Activated CD4-positive, alpha-beta memory T cell treated with anti-CD3 and anti-CD28 coated beads for 36 hours (primary cell): ENCODE measurements around the gene TMEM98. TPM values are rescaled to one million over a fixed set of nuclear protein-coding genes. Genes with fewer than 3 reads are reported as not detected.
A peak's percentile ranks its signal among the peaks of the same experiment; 100 is the strongest.

Experiments
- CTCF ChIA-PET: fragments of 350-600 bp; sonication (Branson Sonifier 250); formaldehyde crosslinking; loops from one replicate; lab custom pipeline; 2021; ENCODE audit warnings: antibody characterized with exemption, inconsistent platforms; lab: Charles Lee
- POLR2A ChIA-PET: fragments of 350-600 bp; sonication (Branson Sonifier 250); formaldehyde crosslinking; loops from one replicate; lab custom pipeline; 2021; ENCODE audit warnings: antibody characterized with exemption; lab: Charles Lee
- DNase-seq: peaks from one replicate; pipeline ENCODE4 v3.0.0-alpha.2; 2020
- H3K27ac Mint-ChIP-seq: one replicate; pipeline ENCODE4 v1.8.0; 2021; ENCODE audit warnings: mixed read lengths
- H3K27me3 Mint-ChIP-seq: one replicate; pipeline ENCODE4 v1.8.0; 2021; ENCODE audit warnings: mixed read lengths
- H3K36me3 Mint-ChIP-seq: one replicate; pipeline ENCODE4 v1.8.0; 2021; ENCODE audit warnings: mixed read lengths
- H3K4me1 Mint-ChIP-seq: one replicate; pipeline ENCODE4 v1.8.0; 2021; ENCODE audit warnings: low read depth, mixed read lengths
- H3K4me3 Mint-ChIP-seq: one replicate; pipeline ENCODE4 v1.8.0; 2021; ENCODE audit warnings: mild to moderate bottlenecking, mixed read lengths
- H3K9me3 Mint-ChIP-seq: one replicate; pipeline ENCODE4 v1.8.0; 2021; ENCODE audit warnings: mixed read lengths
- intact Hi-C: fragments of 100-400 bp; cut with micrococcal nuclease; formaldehyde crosslinking; loops from one replicate; pipeline ENCODE4 v1.15.1; 2023
- total RNA-seq, 2 experiments: library from RNA; stranded (reverse); gene quantifications; one replicate each; pipeline ENCODE4 v1.2.3, GENCODE V29; 2021

TMEM98 gene
- total RNA-seq, 2 experiments from 2014 or later: 1.1 to 2.2 TPM

GRCh38 chr17:32929588-32929987 is 1.6 kb downstream of the TMEM98 start:
- Mint-ChIP-seq H3K36me3 (no peaks in the 10 kb centered on the region), H3K4me3 (no peak overlapping the region), H3K4me1 (peaks cover 2% of the 10 kb centered on the region), H3K9me3 (no peaks in the 10 kb centered on the region), H3K27ac (no peak overlapping the region), H3K27me3 (peaks cover 42% of the 10 kb centered on the region)
- intact Hi-C loops: no loop called here
- no peak for DNase-seq
- POLR2A ChIA-PET: no interaction called here
- CTCF ChIA-PET: interaction anchor here (0.9 to 2.8 kb wide), 5 partner anchors 8 to 146 kb away, joined by 3 to 19 read pairs (median 5); partner anchors contain the start of gene MYO1D

- Mint-ChIP-seq H3K27me3 (peaks cover 45% of the 10 kb centered on the region), H3K9me3 (no peaks in the 10 kb centered on the region), H3K36me3 (no peaks in the 10 kb centered on the region), H3K27ac (no peak overlapping the region), H3K4me1 (peaks cover 2% of the 10 kb centered on the region), H3K4me3 (no peak overlapping the region)
- POLR2A ChIA-PET: no interaction called here
- intact Hi-C loops: no loop called here
- CTCF ChIA-PET: interaction anchor here (0.7 to 1.0 kb wide), 2 partner anchors 70 to 138 kb away, joined by 3 read pairs; no protein-coding TSS in a partner anchor
- DNase-seq: no peak
These were observed 2.6 kb downstream of the TMEM98 start for GRCh38 chr17:32930512-32930911.

DNA sequence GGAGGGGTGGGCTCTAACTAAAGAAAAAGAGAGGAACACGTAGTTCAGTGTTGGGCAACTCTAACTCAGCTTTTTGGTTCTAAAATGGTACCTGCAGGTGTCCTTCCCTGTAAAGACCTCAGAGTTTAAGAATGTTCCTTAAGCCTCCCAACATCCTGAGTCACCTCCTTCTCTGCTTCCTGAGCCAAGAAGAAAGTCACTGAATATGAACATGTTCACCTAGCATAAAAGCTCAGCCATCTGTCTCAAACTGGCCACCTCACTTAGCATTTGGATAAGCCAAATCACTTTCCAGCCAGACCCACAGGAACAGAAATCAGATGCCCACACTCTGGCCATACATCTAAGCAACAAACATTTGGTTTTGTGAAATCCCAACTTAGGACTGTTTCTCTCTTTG is 3.7 kb downstream of the TMEM98 start:
- Mint-ChIP-seq H3K4me1 (peaks cover 2% of the 10 kb centered on the region), H3K9me3 (no peaks in the 10 kb centered on the region), H3K36me3 (no peaks in the 10 kb centered on the region), H3K4me3 (no peak overlapping the region), H3K27me3 (peaks cover 42% of the 10 kb centered on the region), H3K27ac (no peak overlapping the region)
- intact Hi-C loops: no loop called here
- no peak for DNase-seq
- POLR2A ChIA-PET: no interaction called here
- CTCF ChIA-PET: interaction anchor here (0.9 to 1.7 kb wide), 4 partner anchors 10 to 149 kb away, joined by 3 to 7 read pairs (median 4); no protein-coding TSS in a partner anchor

- intact Hi-C loops: no loop called here
- H3K27me3 Mint-ChIP-seq: peaks cover 45% of the 10 kb centered on the region
- POLR2A ChIA-PET: no interaction called here
- no peak overlapping the region for H3K4me3 Mint-ChIP-seq
- CTCF ChIA-PET: interaction anchor here (10.0 kb wide), 1 partner anchor 153 kb away, joined by 173 read pairs; no protein-coding TSS in a partner anchor
- H3K4me1 Mint-ChIP-seq: peaks cover 6% of the 10 kb centered on the region
- no peak overlapping the region for H3K27ac Mint-ChIP-seq
- H3K36me3 Mint-ChIP-seq: no peaks in the 10 kb centered on the region
- H3K9me3 Mint-ChIP-seq: no peaks in the 10 kb centered on the region
- DNase-seq: no peak
These were observed 5.9 kb downstream of the TMEM98 start for GRCh38 chr17:32933881-32934280.

GRCh38 chr17:32935726-32936125 is 7.8 kb downstream of the TMEM98 start:
- CTCF ChIA-PET: interaction anchor here (0.8 to 10.0 kb wide), 25 partner anchors 8 to 277 kb away, joined by 3 to 173 read pairs (median 5); partner anchors contain the start of genes MYO1D and TMEM98
- Mint-ChIP-seq H3K4me3 (no peak overlapping the region), H3K27ac (no peak overlapping the region), H3K27me3 (peaks cover 34% of the 10 kb centered on the region), H3K4me1 (peaks cover 6% of the 10 kb centered on the region), H3K36me3 (no peaks in the 10 kb centered on the region), H3K9me3 (no peaks in the 10 kb centered on the region)
- DNase-seq: no peak
- POLR2A ChIA-PET: no interaction called here
- intact Hi-C loops: loop anchor here (2.0 kb wide), 1 partner anchor 59 kb away; the partner anchor contains the start of gene MYO1D

DNA sequence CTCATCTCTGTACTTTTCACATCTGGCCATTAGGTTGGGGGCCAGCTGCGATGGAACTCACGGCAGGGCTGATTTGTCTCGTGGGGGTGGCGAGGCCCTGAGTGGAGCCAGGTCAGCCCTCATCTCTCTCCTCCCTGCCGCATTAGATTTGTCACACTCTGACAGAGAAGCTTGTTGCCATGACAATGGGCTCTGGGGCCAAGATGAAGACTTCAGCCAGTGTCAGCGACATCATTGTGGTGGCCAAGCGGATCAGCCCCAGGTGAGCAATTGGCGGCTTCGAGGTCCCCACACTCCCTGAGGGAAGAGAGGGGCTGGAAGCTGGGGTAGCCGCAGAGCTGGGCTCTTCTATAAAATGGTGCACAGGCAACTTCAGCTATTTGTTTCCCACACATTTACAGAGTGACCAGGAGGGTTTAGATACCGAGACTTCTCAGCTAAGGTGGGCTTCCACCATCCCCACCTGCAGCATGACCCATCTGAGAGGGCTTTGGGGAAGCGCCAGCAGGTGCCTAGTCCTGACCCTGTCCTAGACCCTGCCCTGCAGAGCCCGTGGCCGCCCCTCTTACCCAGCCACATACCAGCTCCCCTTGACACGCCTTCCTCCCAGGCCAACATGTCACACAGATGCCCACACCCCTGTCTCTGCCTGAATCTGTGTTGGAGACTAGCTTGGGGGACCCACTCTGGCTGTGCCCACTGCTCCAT is 8.4 kb downstream of the TMEM98 start:
- Mint-ChIP-seq H3K4me1 (peaks cover 6% of the 10 kb centered on the region), H3K27ac (no peak overlapping the region), H3K9me3 (peaks cover 2% of the 10 kb centered on the region), H3K27me3 (peaks cover 33% of the 10 kb centered on the region), H3K36me3 (no peaks in the 10 kb centered on the region), H3K4me3 (no peak overlapping the region)
- POLR2A ChIA-PET: interaction anchor here (0.7 kb wide), 1 partner anchor 153 kb away, joined by 3 read pairs; no protein-coding TSS in a partner anchor
- intact Hi-C loops: loop anchor here (2.0 kb wide), 1 partner anchor 60 kb away; the partner anchor contains the start of gene MYO1D
- CTCF ChIA-PET: interaction anchor here (0.7 to 10.0 kb wide), 30 partner anchors 8 to 277 kb away, joined by 3 to 173 read pairs (median 4); partner anchors contain the start of genes MYO1D and TMEM98
- no peak for DNase-seq

GRCh38 chr17:32936894-32937500 is 9.0 kb downstream of the TMEM98 start:
- Mint-ChIP-seq H3K27me3 (peaks cover 27% of the 10 kb centered on the region), H3K4me3 (no peak overlapping the region), H3K4me1 (peaks cover 6% of the 10 kb centered on the region), H3K27ac (no peak overlapping the region), H3K9me3 (peaks cover 4% of the 10 kb centered on the region), H3K36me3 (no peaks in the 10 kb centered on the region)
- DNase-seq: peak; percentile 74
- POLR2A ChIA-PET: interaction anchor here (0.7 kb wide), 1 partner anchor 154 kb away, joined by 3 read pairs; no protein-coding TSS in a partner anchor
- CTCF ChIA-PET: interaction anchor here (0.7 to 10.0 kb wide), 27 partner anchors 8 to 278 kb away, joined by 3 to 173 read pairs (median 5); partner anchors contain the start of genes MYO1D and TMEM98
- intact Hi-C loops: loop anchor here (1.0 to 2.0 kb wide), 2 partner anchors 60 to 154 kb away; partner anchors contain the start of gene MYO1D

DNA sequence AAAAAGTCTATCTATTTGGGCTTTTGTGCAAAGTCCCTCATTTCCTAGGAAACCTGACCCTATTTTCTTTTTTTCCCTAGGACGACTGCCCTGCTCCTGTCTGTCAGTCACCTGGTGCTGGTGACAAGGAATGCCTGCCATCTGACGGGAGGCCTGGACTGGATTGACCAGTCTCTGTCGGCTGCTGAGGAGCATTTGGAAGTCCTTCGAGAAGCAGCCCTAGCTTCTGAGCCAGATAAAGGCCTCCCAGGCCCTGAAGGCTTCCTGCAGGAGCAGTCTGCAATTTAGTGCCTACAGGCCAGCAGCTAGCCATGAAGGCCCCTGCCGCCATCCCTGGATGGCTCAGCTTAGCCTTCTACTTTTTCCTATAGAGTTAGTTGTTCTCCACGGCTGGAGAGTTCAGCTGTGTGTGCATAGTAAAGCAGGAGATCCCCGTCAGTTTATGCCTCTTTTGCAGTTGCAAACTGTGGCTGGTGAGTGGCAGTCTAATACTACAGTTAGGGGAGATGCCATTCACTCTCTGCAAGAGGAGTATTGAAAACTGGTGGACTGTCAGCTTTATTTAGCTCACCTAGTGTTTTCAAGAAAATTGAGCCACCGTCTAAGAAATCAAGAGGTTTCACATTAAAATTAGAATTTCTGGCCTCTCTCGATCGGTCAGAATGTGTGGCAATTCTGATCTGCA is 12.9 kb downstream of the TMEM98 start:
- CTCF ChIA-PET: interaction anchor here (0.6 to 10.0 kb wide), 20 partner anchors 9 to 479 kb away, joined by 3 to 173 read pairs (median 5); partner anchors contain the start of genes MYO1D and TMEM98
- Mint-ChIP-seq H3K4me1 (peaks cover 6% of the 10 kb centered on the region), H3K4me3 (no peak overlapping the region), H3K9me3 (peaks cover 4% of the 10 kb centered on the region), H3K27me3 (peaks cover 14% of the 10 kb centered on the region), H3K27ac (no peak overlapping the region), H3K36me3 (no peaks in the 10 kb centered on the region)
- intact Hi-C loops: loop anchor here (1.0 kb wide), 1 partner anchor 57 kb away; no protein-coding TSS in a partner anchor
- DNase-seq: no peak
- POLR2A ChIA-PET: no interaction called here

GRCh38 chr17:32941419-32942032 is 13.6 kb downstream of the TMEM98 start:
- no peak for DNase-seq
- no peak overlapping the region for H3K27ac Mint-ChIP-seq
- no peaks in the 10 kb centered on the region for H3K36me3 Mint-ChIP-seq
- CTCF ChIA-PET: interaction anchor here (0.6 to 10.0 kb wide), 22 partner anchors 9 to 479 kb away, joined by 3 to 173 read pairs (median 5); partner anchors contain the start of genes MYO1D and TMEM98
- intact Hi-C loops: loop anchor here (1.0 kb wide), 1 partner anchor 57 kb away; no protein-coding TSS in a partner anchor
- no peak overlapping the region for H3K4me3 Mint-ChIP-seq
- peaks cover 6% of the 10 kb centered on the region for H3K4me1 Mint-ChIP-seq
- H3K9me3 Mint-ChIP-seq: peaks cover 4% of the 10 kb centered on the region
- H3K27me3 Mint-ChIP-seq: peaks cover 9% of the 10 kb centered on the region
- POLR2A ChIA-PET: no interaction called here

DNA sequence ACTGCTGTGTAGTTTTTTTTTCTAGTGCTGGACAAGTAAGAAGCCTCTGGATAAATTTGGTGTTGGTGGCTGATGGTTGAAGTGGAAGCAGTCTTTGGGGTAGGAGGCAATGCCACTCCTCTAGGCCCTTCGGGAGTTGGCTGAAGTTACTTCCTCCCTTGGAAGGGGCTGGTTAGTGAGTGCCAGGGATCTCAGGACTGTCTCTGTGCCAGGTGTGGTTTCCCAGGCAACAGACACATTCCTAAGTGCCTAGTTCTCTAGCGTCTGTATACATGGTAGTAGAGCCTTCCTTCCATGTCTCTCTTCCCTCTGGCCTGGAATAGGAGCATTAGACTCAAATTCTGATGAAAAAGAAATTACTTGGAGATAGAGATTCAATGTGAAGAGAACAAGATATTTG is 15.3 kb downstream of the TMEM98 start:
- Mint-ChIP-seq H3K27me3 (peaks cover 2% of the 10 kb centered on the region), H3K4me3 (no peak overlapping the region), H3K4me1 (no peaks in the 10 kb centered on the region), H3K27ac (no peak overlapping the region), H3K9me3 (peaks cover 4% of the 10 kb centered on the region), H3K36me3 (no peaks in the 10 kb centered on the region)
- intact Hi-C loops: no loop called here
- CTCF ChIA-PET: interaction anchor here (10.0 kb wide), 1 partner anchor 163 kb away, joined by 173 read pairs; no protein-coding TSS in a partner anchor
- no peak for DNase-seq
- POLR2A ChIA-PET: no interaction called here

DNA sequence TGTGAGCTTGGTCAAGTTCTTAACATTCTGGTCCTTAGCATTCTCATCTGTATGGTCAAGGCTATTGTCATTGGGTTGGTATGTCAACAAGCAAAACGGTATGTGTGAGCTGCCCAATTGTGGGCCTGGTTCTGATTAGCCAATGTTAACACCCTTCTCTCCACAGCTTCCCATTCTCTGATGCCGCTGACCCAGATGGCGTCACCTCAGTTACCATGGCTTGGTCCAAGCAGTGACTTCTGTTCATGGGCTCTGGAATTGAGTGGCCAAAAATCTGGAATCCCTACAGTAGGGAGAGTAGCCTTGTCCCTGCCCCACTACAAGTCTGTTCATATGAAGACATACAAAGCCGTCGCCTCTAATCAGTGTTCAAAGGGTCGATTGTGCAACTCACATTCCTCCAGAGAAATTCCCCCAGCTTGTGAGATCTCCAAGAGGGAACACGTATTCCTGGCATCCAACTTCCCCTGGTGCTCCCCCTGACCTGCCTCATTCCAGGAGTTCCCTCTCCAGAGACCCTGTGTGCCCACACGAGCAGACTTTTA is 15.8 kb downstream of the TMEM98 start:
- POLR2A ChIA-PET: no interaction called here

More for the DNA sequence above, 15.8 kb downstream of the TMEM98 start:
- no peaks in the 10 kb centered on the region for H3K27me3 Mint-ChIP-seq
- peaks cover 4% of the 10 kb centered on the region for H3K9me3 Mint-ChIP-seq
- no peak for DNase-seq
- intact Hi-C loops: no loop called here
- no peaks in the 10 kb centered on the region for H3K36me3 Mint-ChIP-seq
- no peak overlapping the region for H3K27ac Mint-ChIP-seq
- CTCF ChIA-PET: no interaction called here
- H3K4me3 Mint-ChIP-seq: no peak overlapping the region
- H3K4me1 Mint-ChIP-seq: no peaks in the 10 kb centered on the region
